ENCODE data around the gene ZNF835. TPM values are rescaled to one million over a fixed set of nuclear protein-coding genes. Genes with fewer than 3 reads are reported as not detected.

ZNF835 gene
- total and polyA plus RNA-seq, 10 of the 15 experiments (the other 5 are each of a cell fraction or from before 2014, with no cell fraction given) = not detected

DNA sequence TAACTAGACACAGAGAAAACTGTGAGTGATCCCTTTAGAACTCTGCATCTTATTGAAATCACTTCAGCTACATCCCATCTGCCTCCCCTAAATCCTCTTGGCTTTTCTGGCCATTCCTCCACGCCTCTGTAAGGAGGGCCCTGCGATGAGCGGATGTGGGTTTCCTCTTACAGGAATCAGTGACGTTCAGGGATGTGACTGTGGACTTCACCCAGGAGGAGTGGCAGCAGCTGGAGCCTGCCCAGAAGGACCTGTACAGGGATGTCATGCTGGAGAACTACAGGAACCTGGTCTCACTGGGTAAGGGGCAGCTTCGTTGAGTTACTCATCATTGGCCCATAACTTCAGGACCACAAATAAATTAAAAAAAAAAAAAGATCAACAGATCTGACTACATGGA, 57.9 kb downstream of the ZNF835 start:
- ATAC-seq (no peak), FAIRE-seq (no peak), DNase-seq (ENCODE audit: low read depth, low spot score) (no peak)
- Histone ChIP-seq H3K9ac (ENCODE audit: control insufficient read depth, insufficient read depth, low read length) (no peak overlapping the region), H3K4me1 (ENCODE audit: control insufficient read depth, insufficient read depth, low read length) (no peaks in the 10 kb centered on the region), H3K27ac (ENCODE audit: control insufficient read depth, insufficient read depth) (no peak overlapping the region), H3K36me3 (ENCODE audit: control insufficient read depth in 2 of 2, insufficient read depth in 2 of 2, low read length in 1 of 2) (no peaks in the 10 kb centered on the region; a peak in 1 of 4 replicates), H4K20me1 (ENCODE audit: control insufficient read depth, insufficient read depth) (no peaks in the 10 kb centered on the region), H3K4me2 (ENCODE audit: control insufficient read depth, insufficient read depth) (no peak overlapping the region), H2AFZ (ENCODE audit: control insufficient read depth, low read depth, low read length) (no peak overlapping the region), H3K79me2 (ENCODE audit: control insufficient read depth, insufficient read depth, low read length) (no peaks in the 10 kb centered on the region), H3K4me3 (no peak overlapping the region), H3K27me3 (replicated peaks in 1 of 2; ENCODE audit: control insufficient read depth in 2 of 2, insufficient read depth in 2 of 2, low read length in 1 of 2) (no peaks in the 10 kb centered on the region), H3K9me3 (replicated peaks; ENCODE audit: control insufficient read depth, insufficient read depth, low read length) (peaks cover 6% of the 10 kb centered on the region; the same call in 1 of the 3 replicates)
- SMC1A ChIA-PET (ENCODE audit: uncharacterized antibody, unreplicated experiment) = interaction anchor here (0.7 kb wide), 1 partner anchor 142 kb away, joined by 3 read pairs; no protein-coding TSS in a partner anchor
- TF ChIP-seq ZNF274 (IDR thresholded peaks at IDR 0.05; ENCODE audit: insufficient read depth, insufficient read length) = no peak
- no peak for TF ChIP-seq MLLT1 (IDR thresholded peaks at IDR 0.05)
- TF ChIP-seq BCL11A (IDR thresholded peaks at IDR 0.05; ENCODE audit: low read depth, low read length) = no peak
- TF ChIP-seq EP300 (IDR thresholded peaks at IDR 0.05; ENCODE audit: borderline replicate concordance in 1 of 2, control insufficient read depth in 1 of 2, low read depth in 2 of 2, low read length in 2 of 2) = no peak
- no peak for TF ChIP-seq NFIC (IDR thresholded peaks at IDR 0.05; ENCODE audit: low read depth, low read length)
- TF ChIP-seq SMC3 (IDR thresholded peaks at IDR 0.05; ENCODE audit: borderline replicate concordance, low read length) = no peak
- TF ChIP-seq PAX8 (IDR thresholded peaks at IDR 0.05) = no peak
- no peak for TF ChIP-seq HDAC2 (IDR thresholded peaks at IDR 0.05)
- no peak for TF ChIP-seq PKNOX1 (IDR thresholded peaks at IDR 0.05)
- TF ChIP-seq, protein P1, sequence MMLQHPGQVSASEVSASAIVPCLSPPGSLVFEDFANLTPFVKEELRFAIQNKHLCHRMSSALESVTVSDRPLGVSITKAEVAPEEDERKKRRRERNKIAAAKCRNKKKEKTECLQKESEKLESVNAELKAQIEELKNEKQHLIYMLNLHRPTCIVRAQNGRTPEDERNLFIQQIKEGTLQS (IDR thresholded peaks at IDR 0.05; ENCODE audit: borderline replicate concordance, extremely low read depth, low read depth, low read length) = no peak
- no peak for TF ChIP-seq MXI1 (IDR thresholded peaks at IDR 0.05; ENCODE audit: low read depth, low read length)
- no peak for TF ChIP-seq CREB1 (IDR thresholded peaks at IDR 0.05; ENCODE audit: low read depth)
- WGBS (ENCODE audit: insufficient coverage, insufficient replicate concordance, low lambda C conversion rate, missing lambda C conversion rate) = 100% methylated on average over 5 of the region's 5 CpGs
- POLR2A ChIA-PET = no interaction called here
- no TSS peak for BruUV-seq (replicated peaks)
- intact Hi-C loops (cut with micrococcal nuclease; ENCODE audit: unreplicated experiment) = no loop called here
- RAD21 ChIA-PET (ENCODE audit: unreplicated experiment) = no interaction called here
- CTCF ChIA-PET = no interaction called here
- in situ Hi-C loops (cut with MboI) = no loop called here

All from GM12878 (cell line).